SK-N-SH (cell line): ENCODE results near the gene STAG2. TPM values are rescaled to one million over a fixed set of nuclear protein-coding genes. Genes with fewer than 3 reads are reported as not detected.

Source experiments
- CTCF ChIA-PET: fragments of 300-600, 350-600 bp; formaldehyde crosslinking; extraction: SDS; loops from one replicate; lab custom pipeline; 2021; lab: Yijun Ruan, JAX
- POLR2A ChIA-PET: fragments of 350-600 bp; sonication (Branson Sonifier 250); formaldehyde crosslinking; extraction: SDS; loops from one replicate; lab custom pipeline; 2020; ENCODE audit warnings: antibody characterized with exemption, inconsistent platforms; lab: Yijun Ruan, JAX
- DNase-seq: peaks from one replicate; pipeline ENCODE4 v3.0.0; 2012
- H2AFZ ChIP-seq: fragments of 200-600 bp; sonication (generic); 2 replicates; pipeline ENCODE4 v1.8.1; 2016; ENCODE audit warnings: antibody characterized with exemption, mild to moderate bottlenecking, low read depth
- H3F3A ChIP-seq: fragments of 200-600 bp; sonication (generic); replicated peaks from 2 replicates; pipeline ENCODE3; 2016; ENCODE audit warnings: antibody characterized with exemption, mild to moderate bottlenecking; ENCODE audit not compliant: insufficient read depth
- H3K27ac ChIP-seq, 2 experiments: fragments of 200-500 bp in 1 of 2; fragments of 200-600 bp in 1 of 2; sonication (Bioruptor generic) in 1 of 2; sonication (generic), shearing (Covaris generic) in 1 of 2; 2 replicates each; pipeline versions ENCODE4 v1.5.1 to v1.6.1; 2014 to 2016; ENCODE audit warnings: low read depth in 2 of 2, inconsistent platforms in 1 of 2, low read length in 1 of 2, mild to moderate bottlenecking in 1 of 2, mixed read lengths in 1 of 2
- H3K27me3 ChIP-seq: fragments of 200-600 bp; sonication (generic), shearing (Covaris generic); 2 replicates; pipeline ENCODE4 v1.6.1; 2016; ENCODE audit warnings: mixed run types; ENCODE audit not compliant: insufficient read depth
- H3K36me3 ChIP-seq, 2 experiments: fragments of 200-500 bp in 1 of 2; fragments of 200-600 bp in 1 of 2; sonication (Bioruptor generic) in 1 of 2; sonication (generic) in 1 of 2; replicated peaks in 1 of 2; 2 replicates each; pipeline versions ENCODE3 to v1.5.1; 2014 to 2016; ENCODE audit warnings: low read length in 1 of 2, mild to moderate bottlenecking in 1 of 2; ENCODE audit not compliant: insufficient read depth in 2 of 2, control insufficient read depth in 1 of 2
- H3K4me1 ChIP-seq, 2 experiments: fragments of 200-500 bp in 1 of 2; fragments of 200-600 bp in 1 of 2; sonication (Bioruptor generic) in 1 of 2; sonication (generic), shearing (Covaris generic) in 1 of 2; 2 replicates each; pipeline versions ENCODE4 v1.5.1 to v1.6.1; 2014 to 2016; ENCODE audit warnings: low read depth in 1 of 2, low read length in 1 of 2, mixed run types in 1 of 2; ENCODE audit not compliant: insufficient read depth in 2 of 2, control insufficient read depth in 1 of 2
- H3K4me2 ChIP-seq: fragments of 200-600 bp; sonication (generic), shearing (Covaris generic); 2 replicates; pipeline ENCODE4 v1.6.1; 2017; ENCODE audit warnings: mixed run types
- H3K4me3 ChIP-seq, 2 experiments: fragments of 200-500 bp in 1 of 2; fragments of 200-600 bp in 1 of 2; sonication (Bioruptor generic) in 1 of 2; sonication (generic), shearing (Covaris generic) in 1 of 2; 2 replicates each; pipeline versions ENCODE4 v1.5.1 to v1.8.1; 2014 to 2016; ENCODE audit warnings: low read depth in 2 of 2, inconsistent platforms in 1 of 2, low read length in 1 of 2, mild to moderate bottlenecking in 1 of 2, mixed read lengths in 1 of 2, moderate library complexity in 1 of 2
- H3K79me2 ChIP-seq: fragments of 200-600 bp; sonication (generic); 2 replicates; pipeline ENCODE4 v1.8.1; 2017; ENCODE audit warnings: mild to moderate bottlenecking; ENCODE audit not compliant: insufficient read depth
- H3K9ac ChIP-seq: fragments of 200-600 bp; sonication (generic); 2 replicates; pipeline ENCODE4 v1.6.1; 2017; ENCODE audit warnings: mixed run types
- H3K9me2 ChIP-seq: fragments of 200-600 bp; sonication (generic); 2 replicates; pipeline ENCODE4 v1.6.1; 2017; ENCODE audit warnings: mixed run types
- H3K9me3 ChIP-seq: fragments of 200-600 bp; sonication (generic); 2 replicates; pipeline ENCODE4 v1.6.1; 2017; ENCODE audit warnings: mixed run types, mild to moderate bottlenecking, moderate library complexity
- H4K20me1 ChIP-seq: fragments of 200-600 bp; sonication (generic); 2 replicates; pipeline ENCODE4 v1.6.1; 2017; ENCODE audit warnings: mild to moderate bottlenecking, mixed run types; ENCODE audit not compliant: insufficient read depth
- ELF1 ChIP-seq: IDR thresholded peaks from 2 replicates; pipeline ENCODE4 v1.4.0; 2012
- EP300 ChIP-seq, 2 experiments: IDR thresholded peaks; 2 replicates each; pipeline versions ENCODE4 v1.4.0 to v1.6.1; 2012; ENCODE audit warnings: borderline replicate concordance in 1 of 2, low read depth in 1 of 2, low read length in 1 of 2
- FOSL2 ChIP-seq: IDR thresholded peaks from 2 replicates; pipeline ENCODE4 v1.4.0; 2012; ENCODE audit warnings: low read depth, mild to moderate bottlenecking, moderate library complexity, borderline replicate concordance
- FOXM1 ChIP-seq: IDR thresholded peaks from 2 replicates; pipeline ENCODE4 v1.4.0; 2012; ENCODE audit warnings: low read depth, mild to moderate bottlenecking
- GABPA ChIP-seq: IDR thresholded peaks from 2 replicates; pipeline ENCODE4 v1.4.0; 2012; ENCODE audit warnings: low read depth, mild to moderate bottlenecking
- GATA2 ChIP-seq: sonication (generic); formaldehyde crosslinking; IDR thresholded peaks from 2 replicates; pipeline ENCODE4 v1.5.0; 2020; ENCODE audit warnings: mild to moderate bottlenecking, missing genetic modification reagents
- JUND ChIP-seq: IDR thresholded peaks from 2 replicates; pipeline ENCODE4 v1.4.0; 2012
- MXI1 ChIP-seq: IDR thresholded peaks from 2 replicates; pipeline ENCODE4 v1.6.1; 2012; ENCODE audit warnings: mild to moderate bottlenecking, low read depth, low read length, improper control_type of control experiment
- NFIC ChIP-seq: IDR thresholded peaks from 2 replicates; pipeline ENCODE4 v1.4.0; 2012; ENCODE audit warnings: borderline replicate concordance
- NRF1 ChIP-seq: IDR thresholded peaks from 2 replicates; pipeline ENCODE4 v1.6.1; 2012; ENCODE audit warnings: low read depth, mild to moderate bottlenecking, low read length
- RCOR1 ChIP-seq: fragments of 150-350 bp; IDR thresholded peaks from 2 replicates; pipeline ENCODE4 v1.6.1; 2017; ENCODE audit warnings: antibody characterized with exemption, low read length
- RFX5 ChIP-seq: IDR thresholded peaks from 2 replicates; pipeline ENCODE4 v1.6.1; 2012; ENCODE audit warnings: mild to moderate bottlenecking, improper control_type of control experiment, low read length
- SMC3 ChIP-seq: IDR thresholded peaks from 2 replicates; pipeline ENCODE4 v1.6.1; 2012; ENCODE audit warnings: low read depth, low read length, improper control_type of control experiment
- TEAD4 ChIP-seq: IDR thresholded peaks from 2 replicates; pipeline ENCODE4 v1.4.0; 2012; ENCODE audit warnings: mild to moderate bottlenecking, borderline replicate concordance; ENCODE audit not compliant: insufficient read depth
- WGBS: methylation state at CpG from one replicate; pipeline ENCODE4 v1.1.6; 2017; ENCODE audit warnings: low lambda C conversion rate; 5-methylcytosine and 5-hydroxymethylcytosine counted together
- polyA plus RNA-seq, 3 experiments: library from polyadenylated mRNA; depleted of rRNA; stranded (reverse); fragments of >200 nt; gene quantifications; 2 replicates each; pipeline ENCODE4 v1.2.3, GENCODE V29; 2012
- TF ChIP-seq, protein P1 (sequence below): IDR thresholded peaks from 2 replicates; pipeline ENCODE4 v1.6.1; 2012; ENCODE audit warnings: mild to moderate bottlenecking, low read depth, low read length, moderate library complexity
- TF ChIP-seq, protein P2 (sequence below): fragments of 150-350 bp; IDR thresholded peaks from 2 replicates; pipeline ENCODE4 v1.6.1; 2016; ENCODE audit warnings: mild to moderate bottlenecking, low read depth, low read length
- TF ChIP-seq, protein P3 (sequence below): IDR thresholded peaks from 2 replicates; pipeline ENCODE4 v1.4.0; 2012; ENCODE audit warnings: low read depth, borderline replicate concordance
- TF ChIP-seq, protein P4 (sequence below): IDR thresholded peaks from 2 replicates; pipeline ENCODE4 v1.4.0; 2012; ENCODE audit warnings: low read depth, borderline replicate concordance
- TF ChIP-seq, protein P5 (sequence below): IDR thresholded peaks from 2 replicates; pipeline ENCODE4 v1.4.0; 2012; ENCODE audit warnings: low read depth
- TF ChIP-seq, protein P6 (sequence below): fragments of 150-350 bp; IDR thresholded peaks from 2 replicates; pipeline ENCODE4 v1.6.1; 2017; ENCODE audit warnings: antibody characterized with exemption, low read length, low read depth, borderline replicate concordance

STAG2 gene
- polyA plus RNA-seq, 1 of the 3 experiments (the other 2 are of a cell fraction), result 11.3 TPM

DNA sequence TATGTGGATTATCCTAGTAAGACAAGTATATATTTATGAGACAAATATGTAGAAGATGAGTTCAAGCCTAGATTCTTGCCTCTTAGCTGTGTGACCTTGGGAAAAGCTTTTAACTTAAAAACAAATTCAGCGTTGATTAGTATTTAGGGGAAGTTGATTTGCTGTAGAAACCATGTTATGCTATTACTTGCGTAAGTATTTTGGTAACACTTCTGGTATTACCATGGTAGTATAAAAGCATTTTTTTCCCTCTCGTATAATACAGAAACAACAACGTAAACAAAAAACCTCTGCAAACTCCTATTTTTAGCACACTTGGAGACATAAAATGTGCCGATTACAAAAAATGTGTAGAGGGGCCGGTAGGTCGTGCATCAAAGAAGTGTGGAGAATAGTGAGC, 33.2 kb downstream of the STAG2 start:
- H3K36me3 ChIP-seq, result no peaks in the 10 kb centered on the region
- TF ChIP-seq JUND, result no peak
- TF ChIP-seq, protein P1, sequence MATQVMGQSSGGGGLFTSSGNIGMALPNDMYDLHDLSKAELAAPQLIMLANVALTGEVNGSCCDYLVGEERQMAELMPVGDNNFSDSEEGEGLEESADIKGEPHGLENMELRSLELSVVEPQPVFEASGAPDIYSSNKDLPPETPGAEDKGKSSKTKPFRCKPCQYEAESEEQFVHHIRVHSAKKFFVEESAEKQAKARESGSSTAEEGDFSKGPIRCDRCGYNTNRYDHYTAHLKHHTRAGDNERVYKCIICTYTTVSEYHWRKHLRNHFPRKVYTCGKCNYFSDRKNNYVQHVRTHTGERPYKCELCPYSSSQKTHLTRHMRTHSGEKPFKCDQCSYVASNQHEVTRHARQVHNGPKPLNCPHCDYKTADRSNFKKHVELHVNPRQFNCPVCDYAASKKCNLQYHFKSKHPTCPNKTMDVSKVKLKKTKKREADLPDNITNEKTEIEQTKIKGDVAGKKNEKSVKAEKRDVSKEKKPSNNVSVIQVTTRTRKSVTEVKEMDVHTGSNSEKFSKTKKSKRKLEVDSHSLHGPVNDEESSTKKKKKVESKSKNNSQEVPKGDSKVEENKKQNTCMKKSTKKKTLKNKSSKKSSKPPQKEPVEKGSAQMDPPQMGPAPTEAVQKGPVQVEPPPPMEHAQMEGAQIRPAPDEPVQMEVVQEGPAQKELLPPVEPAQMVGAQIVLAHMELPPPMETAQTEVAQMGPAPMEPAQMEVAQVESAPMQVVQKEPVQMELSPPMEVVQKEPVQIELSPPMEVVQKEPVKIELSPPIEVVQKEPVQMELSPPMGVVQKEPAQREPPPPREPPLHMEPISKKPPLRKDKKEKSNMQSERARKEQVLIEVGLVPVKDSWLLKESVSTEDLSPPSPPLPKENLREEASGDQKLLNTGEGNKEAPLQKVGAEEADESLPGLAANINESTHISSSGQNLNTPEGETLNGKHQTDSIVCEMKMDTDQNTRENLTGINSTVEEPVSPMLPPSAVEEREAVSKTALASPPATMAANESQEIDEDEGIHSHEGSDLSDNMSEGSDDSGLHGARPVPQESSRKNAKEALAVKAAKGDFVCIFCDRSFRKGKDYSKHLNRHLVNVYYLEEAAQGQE, result no peak
- TF ChIP-seq ELF1, result no peak
- no peak for TF ChIP-seq TEAD4
- TF ChIP-seq GABPA, result no peak
- TF ChIP-seq, protein P2, sequence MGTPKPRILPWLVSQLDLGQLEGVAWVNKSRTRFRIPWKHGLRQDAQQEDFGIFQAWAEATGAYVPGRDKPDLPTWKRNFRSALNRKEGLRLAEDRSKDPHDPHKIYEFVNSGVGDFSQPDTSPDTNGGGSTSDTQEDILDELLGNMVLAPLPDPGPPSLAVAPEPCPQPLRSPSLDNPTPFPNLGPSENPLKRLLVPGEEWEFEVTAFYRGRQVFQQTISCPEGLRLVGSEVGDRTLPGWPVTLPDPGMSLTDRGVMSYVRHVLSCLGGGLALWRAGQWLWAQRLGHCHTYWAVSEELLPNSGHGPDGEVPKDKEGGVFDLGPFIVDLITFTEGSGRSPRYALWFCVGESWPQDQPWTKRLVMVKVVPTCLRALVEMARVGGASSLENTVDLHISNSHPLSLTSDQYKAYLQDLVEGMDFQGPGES, result no peak
- TF ChIP-seq RCOR1, result no peak
- TF ChIP-seq SMC3, result no peak
- TF ChIP-seq MXI1, result no peak
- TF ChIP-seq NRF1, result no peak
- no peak for TF ChIP-seq FOXM1
- no peak for TF ChIP-seq EP300 (IDR thresholded peaks at IDR 0.05; ENCODE audit: borderline replicate concordance in 1 of 2, low read depth in 1 of 2, low read length in 1 of 2)
- TF ChIP-seq, protein P3, sequence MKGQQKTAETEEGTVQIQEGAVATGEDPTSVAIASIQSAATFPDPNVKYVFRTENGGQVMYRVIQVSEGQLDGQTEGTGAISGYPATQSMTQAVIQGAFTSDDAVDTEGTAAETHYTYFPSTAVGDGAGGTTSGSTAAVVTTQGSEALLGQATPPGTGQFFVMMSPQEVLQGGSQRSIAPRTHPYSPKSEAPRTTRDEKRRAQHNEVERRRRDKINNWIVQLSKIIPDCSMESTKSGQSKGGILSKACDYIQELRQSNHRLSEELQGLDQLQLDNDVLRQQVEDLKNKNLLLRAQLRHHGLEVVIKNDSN, result no peak
- TF ChIP-seq, all 33 proteins: peak for 0
- ChIA-PET POLR2A (no interaction called here), CTCF (interaction anchor here (1.2 kb wide), 1 partner anchor 18 kb away, joined by 5 read pairs; no protein-coding TSS in a partner anchor)
- Histone ChIP-seq H3K4me2 (no peak overlapping the region), H3F3A (peaks cover 4% of the 10 kb centered on the region), H3K9me3 (no peaks in the 10 kb centered on the region), H4K20me1 (peaks cover 52% of the 10 kb centered on the region), H2AFZ (no peak overlapping the region), H3K79me2 (peaks cover 97% of the 10 kb centered on the region), H3K4me1 (no peaks in the 10 kb centered on the region), H3K9ac (no peak overlapping the region), H3K4me3 (no peak overlapping the region), H3K9me2 (no peaks in the 10 kb centered on the region), H3K27me3 (no peaks in the 10 kb centered on the region), H3K27ac (no peak overlapping the region)
- WGBS, result 49% methylated on average over 7 of the region's 7 CpGs
- DNase-seq, result no peak

DNA sequence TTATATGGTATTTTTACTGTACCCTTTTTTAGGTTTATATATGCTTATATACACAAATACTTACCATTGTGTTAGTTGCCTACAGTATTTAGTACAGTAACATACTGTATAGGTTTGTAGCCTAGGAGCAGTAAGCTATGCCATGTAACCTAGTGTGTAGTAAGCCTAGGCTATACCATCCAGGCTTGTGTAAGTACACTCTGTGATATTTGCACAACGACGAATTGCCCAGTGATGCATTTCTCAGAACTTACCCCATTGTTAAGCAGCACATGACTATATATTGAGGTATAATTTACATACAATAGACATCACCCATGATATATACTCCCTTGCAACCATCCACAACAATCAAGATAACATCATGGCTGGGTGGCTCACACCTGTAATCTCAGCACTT, 40.1 kb downstream of the STAG2 start:
- POLR2A ChIA-PET, result no interaction called here
- TF ChIP-seq RFX5 (no peak), GABPA (no peak), FOXM1 (no peak), GATA2 (CRISPR knock-in tag) (no peak), SMC3 (no peak), TEAD4 (no peak), FOSL2 (no peak), NFIC (no peak), JUND (no peak)
- TF ChIP-seq, protein P4, sequence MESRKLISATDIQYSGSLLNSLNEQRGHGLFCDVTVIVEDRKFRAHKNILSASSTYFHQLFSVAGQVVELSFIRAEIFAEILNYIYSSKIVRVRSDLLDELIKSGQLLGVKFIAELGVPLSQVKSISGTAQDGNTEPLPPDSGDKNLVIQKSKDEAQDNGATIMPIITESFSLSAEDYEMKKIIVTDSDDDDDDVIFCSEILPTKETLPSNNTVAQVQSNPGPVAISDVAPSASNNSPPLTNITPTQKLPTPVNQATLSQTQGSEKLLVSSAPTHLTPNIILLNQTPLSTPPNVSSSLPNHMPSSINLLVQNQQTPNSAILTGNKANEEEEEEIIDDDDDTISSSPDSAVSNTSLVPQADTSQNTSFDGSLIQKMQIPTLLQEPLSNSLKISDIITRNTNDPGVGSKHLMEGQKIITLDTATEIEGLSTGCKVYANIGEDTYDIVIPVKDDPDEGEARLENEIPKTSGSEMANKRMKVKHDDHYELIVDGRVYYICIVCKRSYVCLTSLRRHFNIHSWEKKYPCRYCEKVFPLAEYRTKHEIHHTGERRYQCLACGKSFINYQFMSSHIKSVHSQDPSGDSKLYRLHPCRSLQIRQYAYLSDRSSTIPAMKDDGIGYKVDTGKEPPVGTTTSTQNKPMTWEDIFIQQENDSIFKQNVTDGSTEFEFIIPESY, result no peak
- TF ChIP-seq, protein P5, sequence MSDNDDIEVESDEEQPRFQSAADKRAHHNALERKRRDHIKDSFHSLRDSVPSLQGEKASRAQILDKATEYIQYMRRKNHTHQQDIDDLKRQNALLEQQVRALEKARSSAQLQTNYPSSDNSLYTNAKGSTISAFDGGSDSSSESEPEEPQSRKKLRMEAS, result no peak
- TF ChIP-seq, protein P6, sequence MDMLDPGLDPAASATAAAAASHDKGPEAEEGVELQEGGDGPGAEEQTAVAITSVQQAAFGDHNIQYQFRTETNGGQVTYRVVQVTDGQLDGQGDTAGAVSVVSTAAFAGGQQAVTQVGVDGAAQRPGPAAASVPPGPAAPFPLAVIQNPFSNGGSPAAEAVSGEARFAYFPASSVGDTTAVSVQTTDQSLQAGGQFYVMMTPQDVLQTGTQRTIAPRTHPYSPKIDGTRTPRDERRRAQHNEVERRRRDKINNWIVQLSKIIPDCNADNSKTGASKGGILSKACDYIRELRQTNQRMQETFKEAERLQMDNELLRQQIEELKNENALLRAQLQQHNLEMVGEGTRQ, result no peak

More for the DNA sequence above, 40.1 kb downstream of the STAG2 start:
- 21% methylated on average over 2 of the region's 2 CpGs for WGBS
- no peaks in the 10 kb centered on the region for H3K9me3 ChIP-seq
- H3K27me3 ChIP-seq, result no peaks in the 10 kb centered on the region
- no peak overlapping the region for H3K4me2 ChIP-seq
- H3K4me1 ChIP-seq, result no peaks in the 10 kb centered on the region
- H2AFZ ChIP-seq, result no peak overlapping the region
- no peak for DNase-seq
- no peaks in the 10 kb centered on the region for H3F3A ChIP-seq
- H3K27ac ChIP-seq, result no peak overlapping the region
- H3K9ac ChIP-seq, result no peak overlapping the region
- H3K79me2 ChIP-seq, result peaks cover 98% of the 10 kb centered on the region
- H3K9me2 ChIP-seq, result no peaks in the 10 kb centered on the region
- peaks cover 56% of the 10 kb centered on the region for H4K20me1 ChIP-seq
- peaks cover 0 to 9% of the 10 kb centered on the region in 2 experiments for H3K36me3 ChIP-seq
- no peak overlapping the region for H3K4me3 ChIP-seq
- CTCF ChIA-PET, result no interaction called here
